Measurements from ENCODE around the gene RIIAD1. TPM values are rescaled to one million over a fixed set of nuclear protein-coding genes. Genes with fewer than 3 reads are reported as not detected.

RIIAD1 gene
- total RNA-seq, 1 experiment from 2014 or later = not detected

DNA sequence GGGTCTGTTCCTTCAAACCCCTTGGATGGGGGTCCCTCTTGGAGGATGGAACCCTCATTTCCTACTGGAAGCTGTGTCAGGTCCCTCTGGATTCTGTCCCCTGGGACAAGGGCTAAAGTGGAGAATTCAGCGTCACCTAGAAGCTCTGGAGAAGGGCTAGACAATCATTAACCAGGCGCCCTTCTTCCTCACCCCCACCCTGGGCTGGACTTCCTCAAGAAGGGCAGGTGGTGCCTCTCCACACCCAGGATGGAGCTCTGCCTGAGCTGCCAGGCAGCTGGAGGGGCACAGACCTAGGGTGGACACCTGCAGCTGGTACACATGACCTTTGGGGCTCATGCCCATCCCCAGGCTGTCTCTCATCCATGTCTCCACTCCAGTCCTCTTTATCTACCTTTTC is 8.3 kb upstream of the RIIAD1 start:
- ChIA-PET CTCF (interaction anchor here (0.6 kb wide), 1 partner anchor 416 kb away, joined by 3 read pairs; no protein-coding TSS in a partner anchor), POLR2A (no interaction called here)
- Mint-ChIP-seq H3K27me3 (ENCODE audit: low read depth) (peaks cover 26% of the 10 kb centered on the region), H3K9me3 (no peaks in the 10 kb centered on the region), H3K4me1 (peaks cover 21% of the 10 kb centered on the region), H3K4me3 (no peak overlapping the region), H3K27ac (no peak overlapping the region), H3K36me3 (no peaks in the 10 kb centered on the region)
- TF ChIP-seq, protein P1, sequence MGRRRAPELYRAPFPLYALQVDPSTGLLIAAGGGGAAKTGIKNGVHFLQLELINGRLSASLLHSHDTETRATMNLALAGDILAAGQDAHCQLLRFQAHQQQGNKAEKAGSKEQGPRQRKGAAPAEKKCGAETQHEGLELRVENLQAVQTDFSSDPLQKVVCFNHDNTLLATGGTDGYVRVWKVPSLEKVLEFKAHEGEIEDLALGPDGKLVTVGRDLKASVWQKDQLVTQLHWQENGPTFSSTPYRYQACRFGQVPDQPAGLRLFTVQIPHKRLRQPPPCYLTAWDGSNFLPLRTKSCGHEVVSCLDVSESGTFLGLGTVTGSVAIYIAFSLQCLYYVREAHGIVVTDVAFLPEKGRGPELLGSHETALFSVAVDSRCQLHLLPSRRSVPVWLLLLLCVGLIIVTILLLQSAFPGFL (CRISPR knock-in tag; IDR thresholded peaks at IDR 0.05; ENCODE audit: borderline replicate concordance) = no peak
- ATAC-seq = no peak
- DNase-seq (ENCODE audit: low spot score) = no peak

DNA sequence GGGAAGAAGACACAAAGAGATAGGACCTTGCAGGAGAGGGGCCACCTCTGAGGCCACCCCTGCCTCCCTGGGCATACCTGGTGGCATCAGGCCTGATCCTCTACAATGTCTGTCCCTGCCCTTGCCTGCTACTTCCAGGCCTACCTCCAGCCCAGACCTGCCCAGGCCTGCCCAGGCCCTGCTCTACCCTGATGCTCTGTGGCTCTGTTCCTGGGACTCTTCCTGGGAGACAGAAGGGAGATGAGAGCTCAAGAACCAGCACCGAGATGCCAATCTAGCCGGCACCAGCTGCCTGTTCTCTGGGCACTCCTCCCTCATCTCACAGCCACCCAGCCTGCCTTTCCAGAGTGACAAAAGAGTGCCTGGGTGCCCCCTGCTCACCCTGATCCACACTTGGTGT is 7.4 kb upstream of the RIIAD1 start:
- Mint-ChIP-seq H3K4me1 (peaks cover 21% of the 10 kb centered on the region), H3K4me3 (no peak overlapping the region), H3K36me3 (no peaks in the 10 kb centered on the region), H3K9me3 (no peaks in the 10 kb centered on the region), H3K27ac (no peak overlapping the region), H3K27me3 (ENCODE audit: low read depth) (peaks cover 34% of the 10 kb centered on the region)
- DNase-seq (ENCODE audit: low spot score) (no peak), ATAC-seq (no peak)
- TF ChIP-seq JAZF1 (CRISPR knock-in tag; IDR thresholded peaks at IDR 0.05) (no peak), ZNF232 (CRISPR knock-in tag; IDR thresholded peaks at IDR 0.05) (no peak), CREM (CRISPR knock-in tag; IDR thresholded peaks at IDR 0.05) (no peak), ZNF263 (CRISPR knock-in tag; IDR thresholded peaks at IDR 0.05; ENCODE audit: low read depth) (no peak), GTF2I (CRISPR knock-in tag; conservative IDR thresholded peaks at IDR 0.05) (no peak), KAT7 (CRISPR knock-in tag; IDR thresholded peaks at IDR 0.05; ENCODE audit: borderline replicate concordance) (no peak), ZNF416 (CRISPR knock-in tag; IDR thresholded peaks at IDR 0.05) (no peak), SOX15 (CRISPR knock-in tag; IDR thresholded peaks at IDR 0.05) (no peak), SP1 (CRISPR knock-in tag; conservative IDR thresholded peaks at IDR 0.05) (no peak), TP53 (CRISPR knock-in tag; IDR thresholded peaks at IDR 0.05) (no peak), NR3C1 (CRISPR knock-in tag; conservative IDR thresholded peaks at IDR 0.05; ENCODE audit: low read depth) (no peak), FOXK1 (CRISPR knock-in tag; IDR thresholded peaks at IDR 0.05) (no peak), ZNF423 (CRISPR knock-in tag; IDR thresholded peaks at IDR 0.05) (no peak)
- TF ChIP-seq, protein P2, sequence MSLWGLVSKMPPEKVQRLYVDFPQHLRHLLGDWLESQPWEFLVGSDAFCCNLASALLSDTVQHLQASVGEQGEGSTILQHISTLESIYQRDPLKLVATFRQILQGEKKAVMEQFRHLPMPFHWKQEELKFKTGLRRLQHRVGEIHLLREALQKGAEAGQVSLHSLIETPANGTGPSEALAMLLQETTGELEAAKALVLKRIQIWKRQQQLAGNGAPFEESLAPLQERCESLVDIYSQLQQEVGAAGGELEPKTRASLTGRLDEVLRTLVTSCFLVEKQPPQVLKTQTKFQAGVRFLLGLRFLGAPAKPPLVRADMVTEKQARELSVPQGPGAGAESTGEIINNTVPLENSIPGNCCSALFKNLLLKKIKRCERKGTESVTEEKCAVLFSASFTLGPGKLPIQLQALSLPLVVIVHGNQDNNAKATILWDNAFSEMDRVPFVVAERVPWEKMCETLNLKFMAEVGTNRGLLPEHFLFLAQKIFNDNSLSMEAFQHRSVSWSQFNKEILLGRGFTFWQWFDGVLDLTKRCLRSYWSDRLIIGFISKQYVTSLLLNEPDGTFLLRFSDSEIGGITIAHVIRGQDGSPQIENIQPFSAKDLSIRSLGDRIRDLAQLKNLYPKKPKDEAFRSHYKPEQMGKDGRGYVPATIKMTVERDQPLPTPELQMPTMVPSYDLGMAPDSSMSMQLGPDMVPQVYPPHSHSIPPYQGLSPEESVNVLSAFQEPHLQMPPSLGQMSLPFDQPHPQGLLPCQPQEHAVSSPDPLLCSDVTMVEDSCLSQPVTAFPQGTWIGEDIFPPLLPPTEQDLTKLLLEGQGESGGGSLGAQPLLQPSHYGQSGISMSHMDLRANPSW (CRISPR knock-in tag; conservative IDR thresholded peaks at IDR 0.05; ENCODE audit: low read depth) = no peak
- TF ChIP-seq, protein P3, sequence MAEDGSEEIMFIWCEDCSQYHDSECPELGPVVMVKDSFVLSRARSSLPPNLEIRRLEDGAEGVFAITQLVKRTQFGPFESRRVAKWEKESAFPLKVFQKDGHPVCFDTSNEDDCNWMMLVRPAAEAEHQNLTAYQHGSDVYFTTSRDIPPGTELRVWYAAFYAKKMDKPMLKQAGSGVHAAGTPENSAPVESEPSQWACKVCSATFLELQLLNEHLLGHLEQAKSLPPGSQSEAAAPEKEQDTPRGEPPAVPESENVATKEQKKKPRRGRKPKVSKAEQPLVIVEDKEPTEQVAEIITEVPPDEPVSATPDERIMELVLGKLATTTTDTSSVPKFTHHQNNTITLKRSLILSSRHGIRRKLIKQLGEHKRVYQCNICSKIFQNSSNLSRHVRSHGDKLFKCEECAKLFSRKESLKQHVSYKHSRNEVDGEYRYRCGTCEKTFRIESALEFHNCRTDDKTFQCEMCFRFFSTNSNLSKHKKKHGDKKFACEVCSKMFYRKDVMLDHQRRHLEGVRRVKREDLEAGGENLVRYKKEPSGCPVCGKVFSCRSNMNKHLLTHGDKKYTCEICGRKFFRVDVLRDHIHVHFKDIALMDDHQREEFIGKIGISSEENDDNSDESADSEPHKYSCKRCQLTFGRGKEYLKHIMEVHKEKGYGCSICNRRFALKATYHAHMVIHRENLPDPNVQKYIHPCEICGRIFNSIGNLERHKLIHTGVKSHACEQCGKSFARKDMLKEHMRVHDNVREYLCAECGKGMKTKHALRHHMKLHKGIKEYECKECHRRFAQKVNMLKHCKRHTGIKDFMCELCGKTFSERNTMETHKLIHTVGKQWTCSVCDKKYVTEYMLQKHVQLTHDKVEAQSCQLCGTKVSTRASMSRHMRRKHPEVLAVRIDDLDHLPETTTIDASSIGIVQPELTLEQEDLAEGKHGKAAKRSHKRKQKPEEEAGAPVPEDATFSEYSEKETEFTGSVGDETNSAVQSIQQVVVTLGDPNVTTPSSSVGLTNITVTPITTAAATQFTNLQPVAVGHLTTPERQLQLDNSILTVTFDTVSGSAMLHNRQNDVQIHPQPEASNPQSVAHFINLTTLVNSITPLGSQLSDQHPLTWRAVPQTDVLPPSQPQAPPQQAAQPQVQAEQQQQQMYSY (CRISPR knock-in tag; IDR thresholded peaks at IDR 0.05) = no peak
- ChIA-PET POLR2A (no interaction called here), CTCF (interaction anchor here (1.1 to 3.9 kb wide), 2 partner anchors 8 to 20 kb away, joined by 6 to 48 read pairs; no protein-coding TSS in a partner anchor)
